Endothelial cell (in vitro differentiated cells): ENCODE data around the gene FGF1. TPM values are rescaled to one million over a fixed set of nuclear protein-coding genes. Genes with fewer than 3 reads are reported as not detected.

Experiments used
- DNase-seq: peaks from one replicate; pipeline ENCODE4 v3.0.0; 2021; ENCODE audit warnings: low spot score
- H3K27ac Mint-ChIP-seq: one replicate; pipeline ENCODE4 v1.8.0; 2021; ENCODE audit warnings: mixed read lengths, inconsistent platforms; ENCODE audit not compliant: unreplicated experiment
- H3K27me3 Mint-ChIP-seq: one replicate; pipeline ENCODE4 v1.8.0; 2021; ENCODE audit warnings: mild to moderate bottlenecking, moderate library complexity, mixed read lengths, inconsistent platforms; ENCODE audit not compliant: unreplicated experiment
- H3K36me3 Mint-ChIP-seq: one replicate; pipeline ENCODE4 v1.8.0; 2021; ENCODE audit warnings: mild to moderate bottlenecking, low read depth, mixed read lengths, inconsistent platforms; ENCODE audit not compliant: unreplicated experiment
- H3K4me1 Mint-ChIP-seq: one replicate; pipeline ENCODE4 v1.8.0; 2021; ENCODE audit warnings: mild to moderate bottlenecking, mixed read lengths, inconsistent platforms; ENCODE audit not compliant: unreplicated experiment
- H3K4me3 Mint-ChIP-seq: one replicate; pipeline ENCODE4 v1.8.0; 2021; ENCODE audit warnings: mild to moderate bottlenecking, mixed read lengths, inconsistent platforms; ENCODE audit not compliant: unreplicated experiment
- H3K9me3 Mint-ChIP-seq: one replicate; pipeline ENCODE4 v1.8.0; 2021; ENCODE audit warnings: mixed read lengths, inconsistent platforms; ENCODE audit not compliant: unreplicated experiment
- total RNA-seq: library from RNA; stranded (reverse); fragmentation: NEBNext Ultra II Directional; extraction: Animal tissue kit (Norgen Biotek cat#: 25700); gene quantifications from one replicate; pipeline ENCODE4 v1.2.1, GENCODE V29; 2021; ENCODE audit not compliant: unreplicated experiment
- TF ChIP-seq, protein P1 (sequence below): fragments of 200-600 bp; sonication (generic); IDR thresholded peaks from one replicate; pipeline ENCODE4 v1.5.0; 2021; ENCODE audit warnings: antibody characterized with exemption; ENCODE audit not compliant: unreplicated experiment

The FGF1 gene
- total RNA-seq, 1 donor from 2014 or later = 0.13 TPM

DNA sequence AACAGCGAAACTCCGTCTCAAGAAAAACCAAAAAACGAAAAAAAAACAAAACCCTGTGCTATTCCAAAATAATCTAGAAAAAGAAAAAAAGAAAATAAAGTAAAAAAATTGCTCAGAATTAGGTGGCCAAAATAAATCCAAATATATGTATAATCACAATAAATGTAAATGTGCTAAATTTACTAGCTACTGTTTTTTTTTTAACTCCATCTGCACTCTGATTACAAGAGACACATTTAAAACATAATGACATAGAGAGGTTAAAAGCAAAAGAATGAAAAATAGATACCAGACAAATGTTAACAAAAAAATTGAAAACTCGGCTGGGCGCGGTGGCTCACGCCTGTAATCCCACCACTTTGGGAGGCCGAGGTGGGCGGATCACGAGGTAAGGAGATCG, 66.1 kb downstream of the FGF1 start:
- peaks cover 10% of the 10 kb centered on the region for H3K4me1 Mint-ChIP-seq
- H3K4me3 Mint-ChIP-seq = no peak overlapping the region
- H3K36me3 Mint-ChIP-seq = no peaks in the 10 kb centered on the region
- TF ChIP-seq, protein P1, sequence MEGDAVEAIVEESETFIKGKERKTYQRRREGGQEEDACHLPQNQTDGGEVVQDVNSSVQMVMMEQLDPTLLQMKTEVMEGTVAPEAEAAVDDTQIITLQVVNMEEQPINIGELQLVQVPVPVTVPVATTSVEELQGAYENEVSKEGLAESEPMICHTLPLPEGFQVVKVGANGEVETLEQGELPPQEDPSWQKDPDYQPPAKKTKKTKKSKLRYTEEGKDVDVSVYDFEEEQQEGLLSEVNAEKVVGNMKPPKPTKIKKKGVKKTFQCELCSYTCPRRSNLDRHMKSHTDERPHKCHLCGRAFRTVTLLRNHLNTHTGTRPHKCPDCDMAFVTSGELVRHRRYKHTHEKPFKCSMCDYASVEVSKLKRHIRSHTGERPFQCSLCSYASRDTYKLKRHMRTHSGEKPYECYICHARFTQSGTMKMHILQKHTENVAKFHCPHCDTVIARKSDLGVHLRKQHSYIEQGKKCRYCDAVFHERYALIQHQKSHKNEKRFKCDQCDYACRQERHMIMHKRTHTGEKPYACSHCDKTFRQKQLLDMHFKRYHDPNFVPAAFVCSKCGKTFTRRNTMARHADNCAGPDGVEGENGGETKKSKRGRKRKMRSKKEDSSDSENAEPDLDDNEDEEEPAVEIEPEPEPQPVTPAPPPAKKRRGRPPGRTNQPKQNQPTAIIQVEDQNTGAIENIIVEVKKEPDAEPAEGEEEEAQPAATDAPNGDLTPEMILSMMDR = no peak
- DNase-seq = no peak
- peaks cover 1% of the 10 kb centered on the region for H3K27me3 Mint-ChIP-seq
- no peak overlapping the region for H3K27ac Mint-ChIP-seq
- no peaks in the 10 kb centered on the region for H3K9me3 Mint-ChIP-seq

DNA sequence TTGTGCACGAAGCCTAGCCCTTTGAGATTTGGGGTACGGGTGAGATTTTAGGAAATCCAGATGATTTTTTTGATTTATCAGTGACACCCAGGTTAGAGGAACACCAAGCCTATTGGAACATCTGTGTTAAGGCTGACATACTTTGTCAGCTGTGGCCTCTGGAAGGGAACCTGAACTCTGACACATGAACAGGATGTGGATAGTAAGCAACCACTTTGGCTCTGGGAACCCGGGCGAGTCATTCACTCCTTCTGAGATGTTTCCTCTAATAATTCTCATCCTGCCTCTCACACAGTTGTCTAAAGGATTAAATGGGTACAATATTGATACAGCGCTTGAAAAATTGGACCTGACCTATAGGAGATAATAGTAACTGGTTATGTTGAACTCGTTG, 67.8 kb downstream of the FGF1 start:
- Mint-ChIP-seq H3K4me3 (no peak overlapping the region), H3K9me3 (no peaks in the 10 kb centered on the region), H3K27ac (no peak overlapping the region), H3K36me3 (no peaks in the 10 kb centered on the region), H3K27me3 (peaks cover 1% of the 10 kb centered on the region), H3K4me1 (peaks cover 10% of the 10 kb centered on the region)
- no peak for DNase-seq
- TF ChIP-seq, protein P1 = no peak

DNA sequence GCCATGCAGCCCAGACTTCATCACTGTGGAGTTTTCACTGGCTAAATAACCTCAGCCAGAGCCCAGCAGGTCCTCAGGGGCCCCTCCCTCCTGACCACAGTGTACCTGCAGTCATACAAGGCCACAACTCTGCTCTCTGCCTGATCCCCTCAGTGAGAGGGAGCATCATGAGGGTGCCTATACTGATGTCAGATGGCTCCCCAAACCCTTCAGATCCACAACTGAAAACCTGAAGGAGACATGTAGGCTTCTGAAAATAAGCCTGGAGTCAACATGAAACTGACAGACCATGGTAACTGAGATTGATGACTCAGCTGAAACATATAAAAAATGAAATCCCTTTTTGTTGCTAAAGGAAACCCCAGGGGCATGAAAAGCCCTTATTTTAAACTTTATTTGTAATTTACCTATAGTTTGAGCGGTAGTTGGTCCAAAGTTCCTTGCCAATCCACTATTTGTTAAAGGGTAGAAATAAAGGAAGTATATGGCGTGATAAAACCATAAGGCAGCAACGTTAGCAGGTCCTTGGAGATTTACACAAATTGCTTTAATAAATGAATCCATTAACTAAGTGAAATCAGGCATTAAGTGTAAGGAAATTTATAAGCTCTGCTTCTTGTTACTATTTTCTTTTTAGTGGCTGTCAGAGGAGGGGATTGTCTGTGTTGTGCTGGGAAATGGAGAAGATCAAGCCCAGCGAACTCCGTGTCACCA, 68.3 kb downstream of the FGF1 start:
- TF ChIP-seq, protein P1 = no peak
- Mint-ChIP-seq H3K27ac (no peak overlapping the region), H3K36me3 (no peaks in the 10 kb centered on the region), H3K4me3 (no peak overlapping the region), H3K4me1 (peaks cover 12% of the 10 kb centered on the region), H3K9me3 (no peaks in the 10 kb centered on the region), H3K27me3 (peaks cover 1% of the 10 kb centered on the region)
- DNase-seq = no peak

DNA sequence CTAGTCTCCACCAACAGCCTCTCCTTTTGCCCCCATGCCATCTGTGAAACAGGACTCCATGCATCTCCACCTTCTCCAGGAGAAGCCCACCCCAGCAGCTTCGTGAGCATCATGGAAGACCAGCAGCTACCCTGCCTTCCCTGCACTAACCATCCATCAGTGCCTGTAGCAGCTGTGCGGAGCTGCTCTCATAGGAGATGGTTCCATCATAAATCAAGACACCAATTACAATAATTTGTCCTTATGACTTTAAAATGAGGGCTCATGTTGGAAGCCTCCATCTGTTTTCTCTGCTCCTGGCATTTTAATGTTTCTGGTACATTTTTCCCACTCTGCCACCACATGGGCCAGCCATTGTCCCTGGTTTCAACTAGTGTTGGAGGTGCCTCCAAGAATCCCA, 69.9 kb downstream of the FGF1 start:
- DNase-seq = no peak
- Mint-ChIP-seq H3K9me3 (no peaks in the 10 kb centered on the region), H3K36me3 (no peaks in the 10 kb centered on the region), H3K27ac (no peak overlapping the region), H3K4me1 (peaks cover 10% of the 10 kb centered on the region), H3K27me3 (no peaks in the 10 kb centered on the region), H3K4me3 (no peak overlapping the region)
- TF ChIP-seq, protein P1 = no peak

DNA sequence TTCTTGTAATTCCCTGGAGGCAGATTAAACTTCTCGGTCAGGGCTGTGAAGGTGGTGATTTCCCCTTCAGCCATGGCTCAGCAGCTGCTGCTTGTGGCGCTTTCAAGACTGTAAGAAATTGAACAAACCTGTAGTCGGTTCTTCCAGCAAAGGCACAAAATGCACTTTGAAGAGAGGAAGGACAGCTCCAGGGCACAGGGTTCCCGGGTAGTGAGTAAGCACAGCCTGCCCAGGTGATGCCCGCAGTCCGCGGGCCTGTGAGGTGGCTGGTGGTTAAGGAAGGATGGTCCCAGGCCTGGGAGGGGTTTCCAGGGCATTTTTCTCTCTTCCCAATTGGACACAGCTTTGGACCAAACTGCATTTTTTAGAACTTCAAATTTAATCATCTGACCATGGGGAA, 71.8 kb downstream of the FGF1 start:
- no peaks in the 10 kb centered on the region for H3K9me3 Mint-ChIP-seq
- no peaks in the 10 kb centered on the region for H3K36me3 Mint-ChIP-seq
- DNase-seq = no peak
- H3K27me3 Mint-ChIP-seq = no peaks in the 10 kb centered on the region
- TF ChIP-seq, protein P1 = no peak
- H3K4me3 Mint-ChIP-seq = no peak overlapping the region
- peaks cover 10% of the 10 kb centered on the region for H3K4me1 Mint-ChIP-seq
- no peak overlapping the region for H3K27ac Mint-ChIP-seq
